ENCODE data around the gene FGF18. TPM values are rescaled to one million over a fixed set of nuclear protein-coding genes. Genes with fewer than 3 reads are reported as not detected.

The FGF18 gene
- total RNA-seq, 4 donors from 2014 or later, result 0.66 to 0.91 (median 0.86) TPM; not detected in 1

- 31% methylated on average over 13 of the region's 21 CpGs for WGBS
- intact Hi-C loops (cut with DNase I), result loop anchor here (10.0 kb wide), 1 partner anchor 421 kb away; no protein-coding TSS in a partner anchor
- Histone ChIP-seq H3K4me3 (no peak overlapping the region), H3K9me3 (no peaks in the 10 kb centered on the region), H3K27me3 (peaks cover 0 to 11% (median 0%) of the 10 kb centered on the region in 4 donors), H3K36me3 (no peaks in the 10 kb centered on the region), H3K4me1 (peaks cover 0 to 19% (median 18%) of the 10 kb centered on the region in 4 donors), H3K27ac (replicated peaks in 1 of 4) (peak overlapping the region; percentile 37 to 69 (median 52))
- peak; percentile 39 to 48 for TF ChIP-seq POLR2AphosphoS5 (IDR thresholded peaks at IDR 0.05)
- TF ChIP-seq POLR2A (IDR thresholded peaks at IDR 0.05; ENCODE audit: low read depth), result no peak
- DNase-seq (ENCODE audit: extremely low spot score), result no peak
Measured at GRCh38 chr5:171483551-171484135, 64.2 kb downstream of the FGF18 start.

GRCh38 chr5:171484460-171484899 is 65.0 kb downstream of the FGF18 start:
- WGBS, result 44% methylated on average over 7 of the region's 7 CpGs
- Histone ChIP-seq H3K27me3 (peaks cover 0 to 11% (median 0%) of the 10 kb centered on the region in 4 donors), H3K36me3 (no peaks in the 10 kb centered on the region), H3K9me3 (no peaks in the 10 kb centered on the region), H3K4me1 (peaks cover 0 to 19% (median 18%) of the 10 kb centered on the region in 4 donors), H3K27ac (replicated peaks in 1 of 4) (peak overlapping the region in 1 of 4 donors; percentile 69), H3K4me3 (no peak overlapping the region)
- DNase-seq (ENCODE audit: extremely low spot score), result no peak
- intact Hi-C loops (cut with DNase I), result loop anchor here (10.0 kb wide), 1 partner anchor 420 kb away; no protein-coding TSS in a partner anchor
- TF ChIP-seq POLR2A (IDR thresholded peaks at IDR 0.05; ENCODE audit: low read depth) (no peak), CTCF (IDR thresholded peaks at IDR 0.05) (peak; percentile 53 to 70 (median 56)), POLR2AphosphoS5 (IDR thresholded peaks at IDR 0.05) (no peak), EP300 (IDR thresholded peaks at IDR 0.05) (no peak)

GRCh38 chr5:171485668-171486067 is 66.2 kb downstream of the FGF18 start:
- no peak for DNase-seq (ENCODE audit: extremely low spot score)
- intact Hi-C loops (cut with DNase I), result loop anchor here (10.0 kb wide), 1 partner anchor 419 kb away; no protein-coding TSS in a partner anchor
- 89% methylated on average over 4 of the region's 4 CpGs for WGBS
- Histone ChIP-seq H3K27ac (replicated peaks in 1 of 4) (no peak overlapping the region), H3K9me3 (no peaks in the 10 kb centered on the region), H3K27me3 (peaks cover 0 to 8% (median 0%) of the 10 kb centered on the region in 4 donors), H3K4me1 (peaks cover 0 to 19% (median 18%) of the 10 kb centered on the region in 4 donors), H3K36me3 (no peaks in the 10 kb centered on the region), H3K4me3 (no peak overlapping the region)
- TF ChIP-seq CTCF (IDR thresholded peaks at IDR 0.05), result no peak
- no peak for TF ChIP-seq POLR2A (IDR thresholded peaks at IDR 0.05; ENCODE audit: low read depth)
- TF ChIP-seq POLR2AphosphoS5 (IDR thresholded peaks at IDR 0.05), result no peak
- no peak for TF ChIP-seq EP300 (IDR thresholded peaks at IDR 0.05)

GRCh38 chr5:171486613-171487012 is 67.2 kb downstream of the FGF18 start:
- no peak for DNase-seq (ENCODE audit: extremely low spot score)
- intact Hi-C loops (cut with DNase I), result loop anchor here (10.0 kb wide), 1 partner anchor 418 kb away; no protein-coding TSS in a partner anchor
- H3K27me3 ChIP-seq, result peaks cover 0 to 8% (median 0%) of the 10 kb centered on the region in 4 donors
- TF ChIP-seq CTCF (IDR thresholded peaks at IDR 0.05) (no peak), POLR2A (IDR thresholded peaks at IDR 0.05; ENCODE audit: low read depth) (no peak), POLR2AphosphoS5 (IDR thresholded peaks at IDR 0.05) (no peak), EP300 (IDR thresholded peaks at IDR 0.05) (no peak)
- H3K4me1 ChIP-seq, result peaks cover 0 to 19% (median 18%) of the 10 kb centered on the region in 4 donors
- no peak overlapping the region for H3K27ac ChIP-seq (replicated peaks in 1 of 4)
- H3K9me3 ChIP-seq, result no peaks in the 10 kb centered on the region
- H3K4me3 ChIP-seq, result no peak overlapping the region
- no peaks in the 10 kb centered on the region for H3K36me3 ChIP-seq
- 92% methylated on average over 4 of the region's 4 CpGs for WGBS

GRCh38 chr5:171488876-171489275 is 69.4 kb downstream of the FGF18 start:
- no peak for DNase-seq (ENCODE audit: extremely low spot score)
- no peaks in the 10 kb centered on the region for H3K9me3 ChIP-seq
- WGBS, result 92% methylated on average over 12 of the region's 13 CpGs
- H3K27me3 ChIP-seq, result peaks cover 0 to 8% (median 0%) of the 10 kb centered on the region in 4 donors
- H3K27ac ChIP-seq (replicated peaks in 1 of 4), result no peak overlapping the region
- no peaks in the 10 kb centered on the region for H3K36me3 ChIP-seq
- TF ChIP-seq POLR2AphosphoS5 (IDR thresholded peaks at IDR 0.05), result no peak
- no peak for TF ChIP-seq POLR2A (IDR thresholded peaks at IDR 0.05; ENCODE audit: low read depth)
- peaks cover 6 to 11% (median 11%) of the 10 kb centered on the region in 4 donors for H3K4me1 ChIP-seq
- H3K4me3 ChIP-seq, result no peak overlapping the region
- intact Hi-C loops (cut with DNase I), result loop anchor here (10.0 kb wide), 1 partner anchor 416 kb away; no protein-coding TSS in a partner anchor
